ENCODE results near the gene ARHGEF39. TPM values are rescaled to one million over a fixed set of nuclear protein-coding genes. Genes with fewer than 3 reads are reported as not detected.

Gene ARHGEF39
- polyA plus RNA-seq, 2 of the 4 experiments (the other 2 are of a cell fraction): 17.6 to 19.5 TPM

- 2% methylated on average over 22 of the region's 58 CpGs for WGBS (ENCODE audit: missing lambda C conversion rate)
- POLR2A ChIA-PET: interaction anchor here (1.2 to 1.6 kb wide), 4 partner anchors 11 to 43 kb away, joined by 3 to 4 read pairs (median 4); partner anchors contain the start of genes ARHGEF39, CCDC107 and RMRP
- ATAC-seq (peak; percentile 93 to 97), DNase-seq (ENCODE audit: low read depth in 1 of 2, low spot score in 1 of 2) (peak; percentile 90 to 95), FAIRE-seq (no peak)
- Histone ChIP-seq H3K4me3 (peak overlapping the region; percentile 52), H3K9me3 (no peaks in the 10 kb centered on the region), H3K4me2 (peak overlapping the region; percentile 100), H3K27ac (peak overlapping the region; percentile 92 to 93), H3K4me1 (peaks cover 13% of the 10 kb centered on the region)
- CTCF ChIA-PET: interaction anchor here (0.6 to 5.9 kb wide), 54 partner anchors 8 to 552 kb away, joined by 3 to 135 read pairs (median 4); partner anchors contain the start of genes ARHGEF39, CCDC107, CREB3 and GBA2
- TF ChIP-seq, protein P1, sequence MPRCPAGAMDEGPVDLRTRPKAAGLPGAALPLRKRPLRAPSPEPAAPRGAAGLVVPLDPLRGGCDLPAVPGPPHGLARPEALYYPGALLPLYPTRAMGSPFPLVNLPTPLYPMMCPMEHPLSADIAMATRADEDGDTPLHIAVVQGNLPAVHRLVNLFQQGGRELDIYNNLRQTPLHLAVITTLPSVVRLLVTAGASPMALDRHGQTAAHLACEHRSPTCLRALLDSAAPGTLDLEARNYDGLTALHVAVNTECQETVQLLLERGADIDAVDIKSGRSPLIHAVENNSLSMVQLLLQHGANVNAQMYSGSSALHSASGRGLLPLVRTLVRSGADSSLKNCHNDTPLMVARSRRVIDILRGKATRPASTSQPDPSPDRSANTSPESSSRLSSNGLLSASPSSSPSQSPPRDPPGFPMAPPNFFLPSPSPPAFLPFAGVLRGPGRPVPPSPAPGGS (IDR thresholded peaks at IDR 0.05): 0 out of 3 replicates have a peak, but pooled peaks have one; percentile 53
- TF ChIP-seq CBX2 (IDR thresholded peaks at IDR 0.05; ENCODE audit: borderline replicate concordance, low read depth) (no peak), CHD2 (IDR thresholded peaks at IDR 0.05; ENCODE audit: low read length, partially characterized antibody) (no peak), SMC3 (IDR thresholded peaks at IDR 0.05) (peak; percentile 75), RARB (CRISPR knock-in tag; IDR thresholded peaks at IDR 0.05) (no peak), ELK1 (IDR thresholded peaks at IDR 0.05; ENCODE audit: low read depth, low read length) (no peak), HOXB13 (CRISPR knock-in tag; IDR thresholded peaks at IDR 0.05; ENCODE audit: low read depth) (no peak), MAFK (IDR thresholded peaks at IDR 0.05; ENCODE audit: partially characterized antibody) (no peak), EP300 (IDR thresholded peaks at IDR 0.05) (no peak), TP53 (CRISPR knock-in tag; IDR thresholded peaks at IDR 0.05) (no peak), SREBF2 (IDR thresholded peaks at IDR 0.05) (no peak), ATOH8 (CRISPR knock-in tag; IDR thresholded peaks at IDR 0.05; ENCODE audit: low read depth) (no peak), NFE2L2 (conservative IDR thresholded peaks at IDR 0.05; ENCODE audit: low read length) (no peak), HES2 (IDR thresholded peaks at IDR 0.05) (no peak), CHD4 (IDR thresholded peaks at IDR 0.05; ENCODE audit: borderline replicate concordance) (no peak), ZNF302 (CRISPR knock-in tag; IDR thresholded peaks at IDR 0.05) (no peak), RCOR1 (IDR thresholded peaks at IDR 0.05; ENCODE audit: low read depth, low read length) (no peak), ESRRA (IDR thresholded peaks at IDR 0.05; ENCODE audit: borderline replicate concordance, low read length) (no peak), HEYL (CRISPR knock-in tag; IDR thresholded peaks at IDR 0.05) (no peak), CBX8 (IDR thresholded peaks at IDR 0.05) (no peak), EHF (CRISPR knock-in tag; IDR thresholded peaks at IDR 0.05) (no peak), RFX5 (IDR thresholded peaks at IDR 0.05) (no peak), ZFP36 (IDR thresholded peaks at IDR 0.05; ENCODE audit: borderline replicate concordance, partially characterized antibody) (no peak), MYC (IDR thresholded peaks at IDR 0.05; ENCODE audit: borderline replicate concordance, low read length) (no peak; the same call in 1 of the 2 replicates), HDAC2 (IDR thresholded peaks at IDR 0.05) (no peak), FOSL2 (IDR thresholded peaks at IDR 0.05) (no peak), FOSL2 (CRISPR knock-in tag; IDR thresholded peaks at IDR 0.05) (no peak), CEBPB (IDR thresholded peaks at IDR 0.05) (no peak), PHF8 (IDR thresholded peaks at IDR 0.05; ENCODE audit: borderline replicate concordance, low read depth) (peak; percentile 4; the same call in 1 of the 2 replicates), NR3C1 (IDR thresholded peaks at IDR 0.05) (no peak), MAZ (IDR thresholded peaks at IDR 0.05; ENCODE audit: borderline replicate concordance, low read depth, low read length) (no peak), JUN (IDR thresholded peaks at IDR 0.05) (peak in 1 of 2 experiments; percentile 62; a peak in 2 of 5 replicates), GATA3 (IDR thresholded peaks at IDR 0.05; ENCODE audit: borderline replicate concordance) (no peak)
- TF ChIP-seq, protein P2, sequence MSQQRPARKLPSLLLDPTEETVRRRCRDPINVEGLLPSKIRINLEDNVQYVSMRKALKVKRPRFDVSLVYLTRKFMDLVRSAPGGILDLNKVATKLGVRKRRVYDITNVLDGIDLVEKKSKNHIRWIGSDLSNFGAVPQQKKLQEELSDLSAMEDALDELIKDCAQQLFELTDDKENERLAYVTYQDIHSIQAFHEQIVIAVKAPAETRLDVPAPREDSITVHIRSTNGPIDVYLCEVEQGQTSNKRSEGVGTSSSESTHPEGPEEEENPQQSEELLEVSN (IDR thresholded peaks at IDR 0.05; ENCODE audit: borderline replicate concordance, low read depth): peak; percentile 87; the same call in 1 of the 2 replicates
- TF ChIP-seq, protein P3, sequence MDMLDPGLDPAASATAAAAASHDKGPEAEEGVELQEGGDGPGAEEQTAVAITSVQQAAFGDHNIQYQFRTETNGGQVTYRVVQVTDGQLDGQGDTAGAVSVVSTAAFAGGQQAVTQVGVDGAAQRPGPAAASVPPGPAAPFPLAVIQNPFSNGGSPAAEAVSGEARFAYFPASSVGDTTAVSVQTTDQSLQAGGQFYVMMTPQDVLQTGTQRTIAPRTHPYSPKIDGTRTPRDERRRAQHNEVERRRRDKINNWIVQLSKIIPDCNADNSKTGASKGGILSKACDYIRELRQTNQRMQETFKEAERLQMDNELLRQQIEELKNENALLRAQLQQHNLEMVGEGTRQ (IDR thresholded peaks at IDR 0.05): no peak
- TF ChIP-seq, protein P4, sequence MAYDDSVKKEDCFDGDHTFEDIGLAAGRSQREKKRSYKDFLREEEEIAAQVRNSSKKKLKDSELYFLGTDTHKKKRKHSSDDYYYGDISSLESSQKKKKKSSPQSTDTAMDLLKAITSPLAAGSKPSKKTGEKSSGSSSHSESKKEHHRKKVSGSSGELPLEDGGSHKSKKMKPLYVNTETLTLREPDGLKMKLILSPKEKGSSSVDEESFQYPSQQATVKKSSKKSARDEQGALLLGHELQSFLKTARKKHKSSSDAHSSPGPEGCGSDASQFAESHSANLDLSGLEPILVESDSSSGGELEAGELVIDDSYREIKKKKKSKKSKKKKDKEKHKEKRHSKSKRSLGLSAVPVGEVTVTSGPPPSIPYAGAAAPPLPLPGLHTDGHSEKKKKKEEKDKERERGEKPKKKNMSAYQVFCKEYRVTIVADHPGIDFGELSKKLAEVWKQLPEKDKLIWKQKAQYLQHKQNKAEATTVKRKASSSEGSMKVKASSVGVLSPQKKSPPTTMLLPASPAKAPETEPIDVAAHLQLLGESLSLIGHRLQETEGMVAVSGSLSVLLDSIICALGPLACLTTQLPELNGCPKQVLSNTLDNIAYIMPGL (CRISPR knock-in tag; IDR thresholded peaks at IDR 0.05; ENCODE audit: borderline replicate concordance): no peak
Measured at GRCh38 chr9:35646533-35647265, 18.3 kb downstream of the ARHGEF39 start.

Measured in A549 (cell line).